Dermis microvascular lymphatic vessel endothelial cell (primary cell): ENCODE results near the gene GPHA2. TPM values are rescaled to one million over a fixed set of nuclear protein-coding genes. Genes with fewer than 3 reads are reported as not detected.
A peak's percentile ranks its signal among the peaks of the same experiment; 100 is the strongest.

Experiments used
- DNase-seq, 2 donors: peaks; one replicate each; pipeline versions ENCODE4 v3.0.0 to v3.0.0-alpha.2; 2010; ENCODE audit warnings: low read depth in 2 of 2
- total RNA-seq: library from RNA; depleted of rRNA; stranded (reverse); fragments of >200 nt; gene quantifications from 2 replicates; pipeline ENCODE4 v1.2.1, GENCODE V29; 2014

GPHA2 gene
- total RNA-seq, 1 donor from 2014 or later = not detected

DNA sequence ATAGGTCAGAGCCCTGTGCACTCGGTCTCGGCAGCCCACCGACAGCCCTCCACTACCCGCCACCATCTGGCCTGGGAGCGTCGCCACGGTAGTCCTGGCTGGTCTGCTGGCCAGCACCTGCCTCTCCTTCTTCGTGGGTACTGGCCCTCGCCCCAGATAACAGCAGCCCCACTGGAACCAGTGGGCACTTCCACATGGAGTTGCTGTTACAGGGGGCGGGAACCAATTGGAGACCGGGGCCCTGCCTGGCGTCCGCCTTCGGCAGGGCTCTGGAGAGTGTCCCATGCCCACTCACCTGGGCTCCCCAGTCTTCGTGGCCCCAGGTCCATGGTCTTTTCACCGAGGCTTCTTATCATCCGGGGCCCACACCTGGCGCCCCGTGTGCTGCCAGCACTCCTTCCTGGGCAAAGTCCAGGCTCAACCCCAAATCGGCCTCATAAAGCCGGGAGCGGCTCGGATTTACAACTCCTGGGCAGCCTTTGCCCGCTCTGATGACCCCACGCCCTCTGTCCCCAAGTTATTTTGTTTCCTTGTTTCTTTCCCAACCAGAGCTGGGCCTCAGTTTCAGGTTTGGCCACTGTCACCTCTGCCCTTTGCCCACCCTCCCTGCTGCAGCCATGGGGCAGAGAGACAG lies 44.4 kb downstream of the GPHA2 start:
- no peak for DNase-seq

DNA sequence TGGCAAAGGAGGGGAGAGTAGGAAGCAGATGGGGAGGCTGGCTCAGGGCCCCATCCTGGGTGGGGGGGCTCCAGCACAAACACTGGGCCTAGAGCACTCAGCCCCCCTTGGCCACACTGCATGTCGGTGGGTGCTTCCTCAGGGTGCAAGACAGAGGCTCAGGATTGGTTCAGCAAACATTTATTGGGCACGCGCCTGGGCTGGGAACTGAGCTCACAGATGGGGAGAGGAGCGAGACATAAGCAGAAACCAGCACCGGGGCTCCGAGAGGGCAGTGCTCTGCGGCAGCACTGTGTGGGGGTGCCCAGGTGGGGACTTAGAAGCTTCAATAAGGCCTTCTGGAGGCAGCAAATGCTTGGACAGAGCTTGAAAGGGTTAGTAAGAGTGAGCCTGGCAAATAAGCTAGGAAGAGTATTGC lies 45.2 kb downstream of the GPHA2 start:
- DNase-seq = no peak

DNA sequence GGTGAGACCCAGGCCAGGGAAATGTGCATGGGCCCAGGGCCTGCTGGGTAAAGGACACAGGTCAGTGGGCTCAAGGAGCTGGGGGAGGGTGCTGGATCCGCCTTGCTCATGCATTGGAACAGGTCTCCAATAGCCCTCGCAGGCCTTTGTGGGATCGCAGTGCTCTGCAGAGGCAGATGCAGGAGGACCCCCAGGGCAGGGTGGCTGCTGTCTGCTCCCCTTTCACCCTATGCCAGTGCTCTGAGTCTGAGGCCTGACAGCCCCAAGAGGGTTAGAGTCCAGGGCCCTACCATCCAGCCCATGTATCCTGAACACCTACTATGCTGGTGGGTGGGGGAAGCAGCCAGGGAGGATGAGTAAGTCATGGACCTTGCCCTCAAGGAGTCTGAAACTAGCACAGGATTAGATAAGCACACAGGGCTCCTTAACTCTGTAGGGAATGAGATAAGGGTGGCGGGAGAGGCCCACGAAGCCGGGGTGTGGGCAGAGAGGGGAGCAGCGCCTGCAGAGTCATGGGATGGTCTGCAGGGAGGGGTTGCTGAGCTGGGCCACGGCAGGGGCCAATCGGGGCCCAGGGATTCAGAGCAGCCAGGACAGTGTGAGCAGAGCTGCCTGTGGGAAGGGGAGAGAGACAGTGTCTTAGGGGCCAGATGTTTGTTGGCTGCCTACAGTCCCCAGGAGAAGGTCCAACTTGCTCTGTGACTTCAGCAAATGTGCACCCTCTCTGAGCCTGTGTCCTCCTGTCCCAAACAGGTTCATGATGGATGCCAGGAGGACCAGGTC lies 46.8 kb downstream of the GPHA2 start:
- DNase-seq = no peak

DNA sequence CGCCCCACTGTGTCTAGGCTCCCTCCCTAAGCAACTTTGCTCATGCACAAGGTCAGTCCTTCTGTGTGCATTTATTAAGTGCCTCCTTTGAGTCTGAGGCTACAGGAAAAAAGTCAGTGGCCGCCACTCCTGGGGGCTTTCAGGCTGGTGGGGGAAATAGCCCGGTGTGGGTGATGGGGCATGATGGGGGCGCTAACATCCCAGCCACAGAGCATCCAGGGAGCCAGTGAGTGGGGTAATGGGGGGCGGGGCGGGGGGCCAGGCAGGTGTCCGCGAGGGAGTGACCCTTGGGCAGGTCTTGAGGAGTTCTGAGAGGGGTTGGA lies 47.3 kb downstream of the GPHA2 start:
- DNase-seq = no peak

DNA sequence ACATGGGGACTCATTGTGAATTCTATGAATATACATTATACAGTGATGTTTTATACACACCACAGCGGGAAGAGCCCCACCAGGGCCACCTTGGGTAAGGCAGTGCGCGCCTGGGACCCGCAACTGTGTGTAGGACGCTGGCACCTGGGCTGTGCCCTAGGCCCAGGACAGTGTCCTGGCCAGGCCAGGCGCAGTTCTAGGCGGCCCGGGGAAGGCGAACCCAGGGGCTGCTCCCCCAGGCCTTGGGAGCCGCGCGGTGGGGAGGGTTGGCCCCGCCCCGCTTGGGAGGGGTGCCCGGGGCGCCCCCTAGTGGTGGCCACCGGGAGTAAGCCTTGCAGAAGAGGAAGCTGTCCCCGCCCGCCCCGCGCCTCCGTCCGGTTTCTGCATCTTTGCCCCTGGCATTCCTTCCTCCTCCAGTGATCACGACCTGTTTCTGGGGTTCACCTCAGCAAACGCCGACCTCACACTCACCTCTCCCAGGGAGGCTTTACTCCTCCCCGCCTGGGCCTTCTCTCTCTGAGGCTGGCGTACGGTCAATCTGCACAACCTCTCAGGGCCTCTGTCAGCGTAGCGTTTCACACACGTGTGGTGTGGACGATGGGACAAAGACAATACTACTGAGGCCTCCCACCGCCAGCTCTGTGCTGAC lies 47.8 kb downstream of the GPHA2 start:
- peak in 1 of 2 donors; percentile 61 for DNase-seq

DNA sequence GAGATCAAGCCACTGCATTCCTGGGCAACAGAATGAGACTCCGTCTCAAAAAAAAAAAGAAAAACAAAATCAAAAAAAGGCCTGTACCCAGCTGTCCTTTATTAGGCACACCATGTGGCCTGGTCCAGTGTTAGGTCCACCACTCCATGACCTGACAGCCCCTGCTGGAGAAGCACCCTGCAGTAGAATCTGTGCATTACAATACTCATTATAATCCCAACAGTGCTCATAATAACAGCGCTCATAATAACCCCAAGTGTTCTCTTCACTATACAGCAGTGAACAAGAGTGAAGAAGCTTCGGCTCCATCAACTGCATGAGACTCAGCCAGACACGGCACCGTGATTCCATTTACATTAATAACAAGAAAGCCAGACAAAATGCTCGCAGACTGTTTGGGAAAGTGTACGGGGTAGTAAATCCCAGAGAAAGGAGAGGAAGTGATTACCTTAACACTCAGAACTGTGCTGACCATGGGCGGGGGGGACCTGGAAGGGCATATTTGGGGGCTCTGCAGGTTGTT lies 48.4 kb downstream of the GPHA2 start:
- no peak for DNase-seq

DNA sequence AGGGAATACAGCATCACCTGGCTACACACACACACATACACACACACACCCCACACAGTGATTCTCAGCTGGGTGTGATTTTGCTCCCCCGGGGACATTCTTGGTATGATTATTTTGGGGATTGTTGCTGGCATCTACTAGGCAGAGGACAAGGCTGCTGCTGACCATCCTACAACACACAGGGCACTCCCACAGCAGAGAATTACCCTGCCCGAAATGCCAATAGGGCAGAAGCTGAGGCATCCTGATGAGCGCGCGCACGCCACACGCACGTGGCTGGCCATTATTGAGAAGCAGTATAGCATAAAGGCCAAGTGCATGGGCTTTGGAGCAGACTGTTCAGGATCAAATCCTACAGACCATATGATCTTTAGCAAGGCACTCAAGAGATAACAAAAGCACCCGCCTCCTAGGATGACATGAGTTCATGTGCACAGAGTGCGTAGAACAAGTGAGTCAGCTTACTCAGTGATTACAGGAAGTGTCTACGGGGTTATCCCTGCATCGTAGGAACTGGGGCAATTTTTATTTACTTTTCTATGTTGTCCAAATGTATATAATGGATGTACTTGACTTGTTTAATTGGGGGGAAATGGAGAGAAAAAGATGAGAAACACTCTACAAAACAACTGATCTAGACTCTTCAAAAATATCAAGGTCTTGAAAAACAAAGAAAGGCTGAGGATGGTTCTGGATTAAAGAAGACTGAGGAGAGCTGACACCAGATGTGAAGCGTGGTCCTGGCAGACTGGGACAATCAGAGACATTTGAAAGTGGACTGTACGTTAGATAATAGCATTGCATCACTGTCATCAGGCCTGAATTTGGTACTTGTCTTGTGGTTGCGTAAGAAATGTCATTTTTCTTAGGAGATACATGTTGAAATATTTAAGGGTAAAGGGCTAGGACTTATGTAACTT lies 50.1 kb downstream of the GPHA2 start:
- peak in 1 of 2 donors; percentile 69 for DNase-seq

Other genes starting within 250 kb of the GPHA2 start
- gene NRXN2, start 212.7 kb downstream of the GPHA2 start, total RNA-seq = not detected in 2 replicates
- gene RASGRP2, start 191.8 kb downstream of the GPHA2 start, total RNA-seq = 1.8 and 2.7 TPM in 2 replicates
- 0.13 TPM in 2 replicates for gene PYGM, start 175.9 kb downstream of the GPHA2 start, total RNA-seq
- 44.4 and 76.6 TPM in 2 replicates for gene SF1, start 157.4 kb downstream of the GPHA2 start, total RNA-seq
- gene MAP4K2, start 132.7 kb downstream of the GPHA2 start, total RNA-seq = 34.4 and 50.7 TPM in 2 replicates
- gene MEN1, start 125.3 kb downstream of the GPHA2 start, total RNA-seq = 10.8 and 21.1 TPM in 2 replicates
- 0.13 and 0.38 TPM in 2 replicates for gene CDC42BPG, start 91.2 kb downstream of the GPHA2 start, total RNA-seq
- gene EHD1, start 57.3 kb downstream of the GPHA2 start, total RNA-seq = 30.3 and 39.2 TPM in 2 replicates
- gene ATG2A, start 18.7 kb downstream of the GPHA2 start, total RNA-seq = 7.2 and 13.5 TPM in 2 replicates
- 6.0 and 11.1 TPM in 2 replicates for gene PPP2R5B, start 11.2 kb downstream of the GPHA2 start, total RNA-seq
- not detected in 2 replicates for gene MAJIN, start 36.2 kb upstream of the GPHA2 start, total RNA-seq
- gene BATF2, start 61.1 kb upstream of the GPHA2 start, total RNA-seq = 0.39 and 0.63 TPM in 2 replicates
- gene ARL2, start 78.3 kb upstream of the GPHA2 start, total RNA-seq = 107 and 142 TPM in 2 replicates
- gene SNX15, start 91.5 kb upstream of the GPHA2 start, total RNA-seq = 7.7 and 10.1 TPM in 2 replicates
- 7.6 and 8.5 TPM in 2 replicates for gene SAC3D1, start 105.3 kb upstream of the GPHA2 start, total RNA-seq
- 15.1 and 16.6 TPM in 2 replicates for gene NAALADL1, start 122.7 kb upstream of the GPHA2 start, total RNA-seq
- 3.9 and 7.6 TPM in 2 replicates for gene CDCA5, start 148.1 kb upstream of the GPHA2 start, total RNA-seq
- 20.7 and 24.7 TPM in 2 replicates for gene ZFPL1, start 148.3 kb upstream of the GPHA2 start, total RNA-seq
- 186 and 271 TPM in 2 replicates for gene VPS51, start 160.3 kb upstream of the GPHA2 start, total RNA-seq
- gene TM7SF2, start 176.0 kb upstream of the GPHA2 start, total RNA-seq = 14.6 and 14.8 TPM in 2 replicates
- gene ZNHIT2, start 181.8 kb upstream of the GPHA2 start, total RNA-seq = 6.3 and 7.7 TPM in 2 replicates
- gene FAU, start 186.2 kb upstream of the GPHA2 start, total RNA-seq = 211 and 383 TPM in 2 replicates
- gene MRPL49, start 186.4 kb upstream of the GPHA2 start, total RNA-seq = 42.0 and 50.6 TPM in 2 replicates
- gene SYVN1, start 198.6 kb upstream of the GPHA2 start, total RNA-seq = 5.6 and 15.4 TPM in 2 replicates
- not detected in 2 replicates for gene SPDYC, start 234.3 kb upstream of the GPHA2 start, total RNA-seq
- gene CAPN1, start 246.0 kb upstream of the GPHA2 start, total RNA-seq = 81.3 and 88.1 TPM in 2 replicates